Activated CD4-positive, alpha-beta T cell treated with anti-CD3 and anti-CD28 coated beads for 24 hours (primary cell): ENCODE data around the gene PI4K2A.
"Not testable (repeated sequence)": the region's sequence is repeated elsewhere in the genome, so short reads cannot be mapped to it uniquely, and the experiment has no call there.

ENCODE experiments used
- DNase-seq, 2 donors: peaks; one replicate each; pipeline ENCODE4 v3.0.0-alpha.2; 2020; ENCODE audit warnings: low read depth in 2 of 2

PI4K2A gene

DNA sequence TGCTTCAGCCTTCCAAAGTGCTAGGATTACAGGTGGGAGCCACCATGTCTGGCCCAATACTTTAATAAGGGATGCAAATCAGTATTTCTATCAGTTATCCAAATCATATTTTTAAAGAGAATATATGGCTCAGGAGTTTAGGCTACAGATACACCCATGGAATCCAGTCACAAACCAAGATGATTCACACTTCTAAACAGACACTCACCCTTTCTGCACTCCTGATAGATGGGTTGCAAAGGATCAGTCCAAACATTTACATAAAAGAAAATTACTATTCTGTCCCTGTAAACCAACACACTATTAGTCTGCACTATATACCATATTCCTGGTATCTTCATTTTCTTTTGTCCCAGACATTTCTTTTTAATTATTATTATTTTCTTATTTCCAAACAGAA lies 9.4 kb upstream of the PI4K2A start:
- DNase-seq, result no peak

DNA sequence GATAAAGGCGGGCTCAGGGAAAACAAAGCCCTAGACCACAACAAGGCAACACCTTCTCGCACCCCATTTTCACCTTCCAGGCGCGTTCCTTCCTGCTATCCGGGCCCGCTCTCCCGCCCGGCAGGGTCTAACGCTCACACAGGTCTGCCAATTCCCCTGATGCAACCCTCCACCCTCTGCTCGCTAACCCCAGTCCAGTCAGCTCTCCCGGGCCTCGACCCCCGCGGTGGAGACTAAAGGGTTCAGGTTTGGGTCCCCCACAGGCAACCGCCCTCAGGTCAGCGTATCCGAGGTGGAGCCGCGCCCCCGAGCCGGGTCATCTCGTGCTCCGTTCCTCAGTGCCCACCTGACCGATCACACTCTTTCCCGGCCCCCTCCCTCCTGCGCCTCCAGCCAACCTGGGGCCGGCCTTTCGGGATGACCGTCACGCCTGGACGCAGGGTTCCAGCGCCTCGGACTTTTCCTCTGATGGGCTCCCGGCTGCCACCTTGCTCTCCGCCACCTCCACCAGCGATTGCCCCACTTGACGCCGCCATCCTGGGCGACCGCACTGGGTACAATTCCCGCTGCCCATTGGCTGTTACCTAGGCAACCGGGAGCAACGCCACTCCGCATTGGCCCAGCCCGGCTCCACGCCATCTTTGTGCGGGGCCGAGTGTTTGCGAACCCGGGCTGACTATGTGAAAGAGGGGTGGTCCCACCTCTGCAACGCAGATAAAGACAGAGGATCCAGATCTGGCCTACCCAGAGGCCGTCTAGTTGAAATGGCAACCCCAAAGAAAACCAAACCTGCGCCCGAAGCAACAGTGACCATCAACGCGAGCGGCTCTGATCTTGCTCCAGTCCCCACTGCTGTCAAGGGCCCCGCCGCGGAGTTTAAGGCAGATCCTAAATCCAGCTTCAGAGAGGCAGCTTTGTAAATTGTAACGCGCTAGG lies 7.3 kb upstream of the PI4K2A start, which contains the start of gene MORN4:
Gene MORN4, minus strand, starts transcription at position 552 of the 936 bp plus-strand sequence. CDS start 13,847 bp downstream, outside the sequence.
- peak; percentile 81 to 84 for DNase-seq

DNA sequence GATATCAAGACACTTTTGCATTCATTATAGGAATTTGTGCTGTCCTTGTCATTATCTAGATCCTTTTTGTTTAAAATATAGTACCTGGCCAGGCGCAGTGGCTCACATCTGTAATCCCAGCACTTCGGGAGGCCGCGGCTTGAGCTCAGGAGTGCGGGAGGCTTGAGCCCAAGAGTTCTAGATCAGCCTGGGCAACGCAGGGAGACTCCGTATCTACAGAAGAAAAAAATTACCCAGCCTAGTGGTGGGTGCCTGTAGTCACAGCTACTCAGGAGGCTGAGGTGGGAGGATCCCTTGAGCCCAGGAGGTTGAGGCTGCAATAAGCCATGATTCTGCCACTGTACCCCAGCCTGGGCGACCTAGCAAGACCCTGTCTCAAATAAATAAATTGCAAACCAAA lies 6.5 kb upstream of the PI4K2A start:
- no peak for DNase-seq

DNA sequence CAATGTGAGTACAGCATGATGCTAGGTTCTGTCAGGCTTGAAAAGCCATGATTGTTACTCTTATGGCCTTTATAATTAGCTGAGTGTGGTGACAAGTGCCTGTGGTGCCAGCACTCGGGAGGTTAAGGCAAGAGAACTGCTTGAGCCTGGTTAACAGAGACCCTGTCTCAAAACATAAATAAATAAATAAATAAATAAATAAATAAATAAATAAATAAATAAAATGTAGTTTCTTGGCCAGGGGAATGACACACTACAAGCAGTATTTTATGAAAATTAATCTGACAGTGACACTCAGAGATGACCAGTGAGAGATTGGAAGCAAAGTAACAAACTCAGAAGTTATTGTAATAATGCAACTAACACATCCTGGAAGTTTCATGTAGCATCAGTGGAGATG lies 4.9 kb upstream of the PI4K2A start:
- no peak for DNase-seq

- DNase-seq, result not testable (repeated sequence)
Measured at GRCh38 chr10:97639090-97639489, 1.4 kb upstream of the PI4K2A start.

DNA sequence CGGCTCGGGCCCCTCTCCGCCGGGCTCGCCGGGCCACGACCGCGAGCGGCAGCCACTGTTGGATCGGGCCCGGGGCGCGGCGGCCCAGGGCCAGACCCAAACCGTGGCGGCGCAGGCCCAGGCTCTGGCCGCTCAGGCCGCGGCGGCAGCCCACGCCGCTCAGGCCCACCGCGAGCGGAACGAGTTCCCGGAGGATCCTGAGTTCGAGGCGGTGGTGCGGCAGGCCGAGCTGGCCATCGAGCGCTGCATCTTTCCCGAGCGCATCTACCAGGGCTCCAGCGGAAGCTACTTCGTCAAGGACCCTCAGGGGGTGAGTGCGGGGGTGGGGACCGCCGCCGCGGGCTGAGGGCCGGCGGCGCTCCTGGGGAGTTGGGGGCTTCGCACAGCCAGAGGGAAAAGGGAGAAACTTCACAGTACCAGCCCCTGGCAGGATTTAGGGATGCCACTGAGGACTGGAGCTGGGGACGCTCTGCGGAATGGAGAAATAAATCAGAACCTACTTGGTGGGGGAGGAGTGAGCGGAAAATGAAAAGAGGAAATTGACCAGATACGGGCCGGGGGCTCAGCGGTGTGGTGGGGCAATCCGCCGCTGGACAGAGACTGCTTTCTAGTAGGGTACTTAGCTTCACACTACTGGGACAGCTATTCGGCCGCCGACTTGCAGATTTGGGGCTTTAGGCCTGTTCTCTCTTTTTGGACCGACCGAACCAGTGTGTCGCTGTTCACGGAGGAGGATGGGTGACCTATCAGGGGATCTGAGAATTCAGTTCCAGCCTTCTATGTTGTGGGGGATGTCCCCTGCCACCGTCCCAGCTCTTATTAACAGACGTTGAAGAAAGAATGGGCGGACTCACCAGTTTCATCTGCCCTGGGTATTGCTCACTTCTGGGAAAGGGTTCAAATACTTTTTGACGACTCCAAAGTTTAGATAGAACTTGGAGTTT lies 669 bp downstream of the PI4K2A start:
- no peak for DNase-seq

DNA sequence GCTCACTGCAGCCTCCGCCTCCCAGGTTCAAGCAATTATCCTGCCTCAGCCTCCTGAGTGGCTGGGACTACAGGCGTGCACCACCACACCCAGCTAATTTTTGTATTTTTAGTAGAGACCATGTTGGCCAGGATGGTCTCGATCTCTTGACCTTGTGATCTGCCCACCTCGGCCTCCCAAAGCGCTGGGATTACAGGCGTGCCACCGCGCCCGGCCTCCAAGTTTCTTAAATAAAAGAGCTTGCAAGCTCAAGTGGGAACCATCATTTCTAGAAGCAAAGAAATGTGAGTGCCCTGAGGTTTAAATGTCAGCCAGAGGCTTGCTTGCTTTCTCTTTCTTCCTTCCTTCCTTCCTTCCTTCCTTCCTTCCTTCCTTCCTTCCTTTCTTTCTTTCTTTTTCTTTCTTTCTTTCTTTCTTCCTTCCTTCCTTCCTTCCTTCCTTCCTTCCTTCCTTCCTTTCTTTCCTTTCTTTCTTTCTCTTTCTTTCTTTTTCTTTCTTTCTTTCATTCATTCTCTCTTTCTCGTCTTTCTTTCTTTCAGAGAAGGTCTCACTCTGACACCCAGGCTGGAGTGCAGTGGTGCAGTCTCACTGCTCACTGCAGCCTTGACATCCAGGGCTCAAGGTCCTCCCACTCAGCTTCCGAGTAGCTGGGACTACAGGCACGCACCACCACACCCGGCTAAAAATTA lies 2.1 kb downstream of the PI4K2A start:
- not testable (repeated sequence) for DNase-seq

DNA sequence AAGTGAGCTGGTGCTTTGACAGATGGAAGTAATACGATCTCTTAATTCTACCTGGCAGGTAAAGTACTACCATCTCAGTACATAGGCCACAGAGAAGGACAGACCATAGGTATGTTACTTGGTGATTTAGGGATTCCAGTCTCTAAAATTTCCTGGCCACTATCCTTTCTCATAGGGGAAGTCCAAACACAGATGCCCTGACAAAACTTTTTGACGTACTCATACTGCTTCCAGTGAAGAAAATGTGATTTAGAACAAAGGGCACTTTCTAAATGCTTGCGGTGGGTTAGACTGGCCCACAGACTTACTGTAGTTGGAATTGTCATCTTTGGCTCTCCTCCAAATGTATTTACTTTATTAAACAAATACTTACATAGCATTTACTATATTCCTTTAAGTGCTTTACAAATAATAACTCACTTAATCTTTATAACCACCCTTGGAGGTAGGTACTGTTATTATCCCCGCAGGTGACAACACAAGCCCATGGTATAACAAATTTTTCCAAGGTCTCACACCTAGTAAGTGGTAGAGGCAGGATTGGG lies 3.0 kb downstream of the PI4K2A start:
- no peak for DNase-seq

DNA sequence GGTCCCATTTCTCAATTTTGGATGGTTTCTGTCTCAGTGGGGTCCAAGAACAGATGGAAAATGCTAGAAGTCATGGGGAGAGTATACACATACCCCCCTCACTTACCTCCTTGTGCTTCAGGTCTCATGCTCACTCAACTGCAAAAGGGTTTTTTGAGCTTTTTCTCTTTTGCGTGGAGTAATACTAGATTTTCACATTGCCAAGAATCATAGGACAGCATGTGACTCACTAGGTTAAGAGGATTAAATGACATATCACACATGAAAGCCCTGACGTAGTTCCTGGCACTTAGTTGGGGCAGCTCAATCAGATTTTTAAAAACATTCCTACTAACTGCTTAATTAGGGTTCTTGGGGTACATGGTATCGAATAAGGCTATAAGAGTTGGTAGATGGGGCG lies 4.5 kb downstream of the PI4K2A start:
- no peak for DNase-seq

DNA sequence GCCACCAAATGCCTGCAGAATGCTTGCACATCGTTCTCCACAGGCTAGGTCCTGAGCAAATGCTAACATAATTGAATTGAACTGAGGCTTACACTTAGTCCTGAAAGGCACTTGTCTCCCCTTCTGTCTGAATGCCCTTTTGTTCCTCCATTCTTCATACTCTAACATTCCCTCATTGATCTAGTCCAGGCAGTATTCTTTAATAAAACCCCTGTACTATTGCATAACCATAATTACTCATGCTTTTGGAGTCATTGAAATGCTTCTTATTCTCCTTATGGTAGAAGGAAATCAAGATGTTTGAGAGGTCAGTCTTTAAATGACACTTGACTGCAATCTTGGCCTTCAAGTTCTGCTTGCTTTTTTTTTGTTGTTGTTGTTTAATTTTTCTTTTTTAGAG lies 7.1 kb downstream of the PI4K2A start:
- no peak for DNase-seq

DNA sequence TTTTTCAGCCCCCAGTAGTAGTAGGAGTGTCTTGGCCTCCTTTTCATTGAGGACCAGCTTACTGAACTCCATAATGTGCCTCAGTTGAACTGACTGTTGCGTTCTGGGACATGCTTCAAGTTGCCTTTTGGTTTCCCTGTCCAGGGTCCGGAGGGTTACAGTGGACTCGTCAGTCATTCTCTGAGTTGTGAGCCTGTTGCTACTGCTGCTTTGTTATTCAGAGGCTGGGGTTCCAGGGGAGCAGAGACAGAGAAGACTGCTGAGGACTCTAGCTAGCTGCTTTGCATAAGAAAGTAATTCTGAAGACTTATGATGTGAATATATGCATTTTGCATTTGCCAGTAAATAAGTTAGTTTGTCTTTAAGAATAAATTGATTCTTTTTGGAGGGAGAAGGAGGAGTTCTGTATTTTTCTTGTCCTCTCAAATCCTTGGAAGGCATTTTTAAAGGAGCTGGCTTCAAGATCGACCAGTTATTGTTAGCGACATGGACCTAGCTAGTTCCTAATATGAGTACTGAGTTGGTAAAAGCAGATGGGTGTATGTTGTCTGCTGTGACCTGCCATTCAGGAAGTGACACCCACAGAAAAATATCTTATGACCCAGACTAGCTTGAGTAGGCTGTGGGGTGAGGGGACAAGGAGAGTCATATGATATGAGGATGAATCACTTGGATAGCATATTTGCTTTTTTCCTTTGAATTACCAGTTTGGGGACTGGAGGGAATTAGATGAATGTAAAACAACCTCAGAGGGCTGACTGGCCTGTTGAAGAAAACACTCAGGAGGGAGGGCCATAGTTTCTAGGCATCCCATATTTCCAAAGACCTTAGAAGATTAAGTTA lies 8.3 kb downstream of the PI4K2A start:
- DNase-seq, result no peak

GRCh38 chr10:97649405-97649750 lies 8.9 kb downstream of the PI4K2A start:
- not testable (repeated sequence) for DNase-seq

- DNase-seq, result no peak
Measured at GRCh38 chr10:97650726-97651125, 10.3 kb downstream of the PI4K2A start.

DNA sequence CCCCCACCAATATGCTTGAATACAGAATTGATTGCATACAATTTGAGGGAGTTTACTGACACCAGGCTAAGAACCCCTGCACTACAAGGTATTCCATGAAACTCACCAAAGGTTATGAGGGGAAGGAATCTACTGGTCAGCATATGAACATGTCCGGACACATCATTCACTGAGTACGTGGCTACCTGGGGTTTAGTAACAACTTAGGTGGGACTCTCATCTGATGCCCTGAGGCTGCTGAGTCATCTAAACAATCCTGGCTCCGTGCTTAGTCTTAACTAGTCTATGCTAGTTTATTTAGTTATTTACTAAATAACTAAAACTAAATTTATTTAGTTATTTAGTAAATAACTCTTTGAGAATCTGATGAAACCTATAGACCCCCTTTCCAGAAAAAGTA lies 11.3 kb downstream of the PI4K2A start:
- DNase-seq, result no peak

- no peak for DNase-seq
Measured at GRCh38 chr10:97656777-97657176, 16.3 kb downstream of the PI4K2A start.

GRCh38 chr10:97659589-97659988 lies 19.1 kb downstream of the PI4K2A start:
- no peak for DNase-seq

- DNase-seq, result no peak
Measured at GRCh38 chr10:97664282-97664850, 23.9 kb downstream of the PI4K2A start.

DNA sequence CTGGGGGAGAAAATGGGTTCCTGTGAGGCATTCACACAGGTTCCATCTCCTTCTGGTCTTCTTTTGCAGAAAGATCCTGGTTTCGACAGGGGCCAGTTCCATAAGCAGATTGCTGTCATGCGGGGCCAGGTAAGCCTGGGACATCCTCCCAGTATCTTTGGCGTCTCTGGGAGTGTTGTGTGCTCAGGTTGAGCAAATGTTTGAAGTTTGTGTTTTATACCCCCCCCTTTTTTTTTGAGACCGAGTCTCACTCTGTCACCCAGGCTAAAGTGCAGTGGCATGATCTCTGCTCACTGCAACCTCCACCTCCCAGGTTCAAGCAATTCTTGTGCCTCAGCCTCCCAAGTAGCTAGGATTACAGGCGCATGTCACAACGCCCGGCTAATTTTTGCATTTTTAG lies 26.5 kb downstream of the PI4K2A start:
- DNase-seq, result no peak

GRCh38 chr10:97667463-97667862 lies 27.0 kb downstream of the PI4K2A start:
- no peak for DNase-seq

DNA sequence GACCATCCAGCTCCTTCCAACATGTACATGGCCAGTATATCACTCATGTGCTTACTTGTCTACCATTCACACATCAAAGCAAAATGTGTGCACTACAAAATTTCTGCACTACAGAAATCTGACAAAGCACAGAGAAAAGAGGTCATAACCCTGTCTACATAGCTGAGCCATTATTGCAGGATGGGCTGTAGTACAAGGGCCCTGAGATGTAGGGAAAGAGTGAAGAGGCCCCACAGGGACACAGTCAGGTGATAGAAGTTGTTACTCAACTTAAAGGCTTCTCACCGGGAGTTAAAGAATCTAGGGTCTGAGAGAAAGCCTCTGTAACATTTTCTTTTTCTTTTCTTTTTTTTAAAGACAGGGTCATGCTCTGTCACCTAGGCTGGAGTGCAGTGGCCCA lies 29.1 kb downstream of the PI4K2A start:
- no peak for DNase-seq
